Ascending aorta (tissue), 2 donors: ENCODE measurements around the gene SDHB. TPM values are rescaled to one million over a fixed set of nuclear protein-coding genes. Genes with fewer than 3 reads are reported as not detected.

ENCODE experiments used
- DNase-seq, 2 donors: peaks; one replicate each; pipeline ENCODE4 v3.0.0-alpha.2; 2019; ENCODE audit warnings: low spot score in 2 of 2
- H3K27ac ChIP-seq, 2 donors: fragments of 200-600 bp; sonication (generic); one replicate each; pipeline ENCODE4 v1.5.1; 2016 to 2017; ENCODE audit warnings: mild to moderate bottlenecking in 1 of 2
- H3K27me3 ChIP-seq: fragments of 200-600 bp; sonication (generic); one replicate; pipeline ENCODE4 v1.5.1; 2017
- H3K36me3 ChIP-seq, 2 donors: fragments of 200-600 bp; sonication (generic); one replicate each; pipeline ENCODE4 v1.5.1; 2016
- H3K4me1 ChIP-seq, 2 donors: fragments of 200-600 bp; sonication (generic); one replicate each; pipeline ENCODE4 v1.5.1; 2016 to 2017; ENCODE audit warnings: mild to moderate bottlenecking in 1 of 2
- H3K4me3 ChIP-seq, 2 donors: fragments of 200-600 bp; sonication (generic); one replicate each; pipeline ENCODE4 v1.5.1; 2016 to 2017; ENCODE audit warnings: mild to moderate bottlenecking in 1 of 2
- H3K9me3 ChIP-seq, 2 donors: fragments of 200-600 bp; sonication (generic); one replicate each; pipeline ENCODE4 v1.5.1; 2016
- CTCF ChIP-seq, 3 experiments: fragments of 200-600 bp in 2 of 3; fragments of 450-650 bp in 1 of 3; sonication (generic) in 2 of 3; IDR thresholded peaks; one replicate each; pipeline ENCODE4 v1.5.1; 2016 to 2019; ENCODE audit warnings: antibody characterized with exemption in 3 of 3, mild to moderate bottlenecking in 1 of 3, moderate library complexity in 1 of 3
- intact Hi-C: fragments of 100-400 bp; cut with DNase I; formaldehyde crosslinking; loops from one replicate; pipeline ENCODE4 v1.15.1; 2023
- total RNA-seq: library from RNA; depleted of rRNA; stranded (reverse); fragments of >200 nt; gene quantifications from one replicate; pipeline ENCODE4 v1.1.0, GENCODE V29; 2016

Gene SDHB
- total RNA-seq, 1 donor from 2014 or later: 112 TPM

- DNase-seq: no peak
- H3K4me3 ChIP-seq: no peak overlapping the region
- TF ChIP-seq CTCF (IDR thresholded peaks at IDR 0.05): no peak
- no peaks in the 10 kb centered on the region for H3K9me3 ChIP-seq
- no peaks in the 10 kb centered on the region for H3K27me3 ChIP-seq
- H3K27ac ChIP-seq: no peak overlapping the region
- H3K36me3 ChIP-seq: no peaks in the 10 kb centered on the region
- intact Hi-C loops: no loop called here
- H3K4me1 ChIP-seq: no peaks in the 10 kb centered on the region
These were observed 37.4 kb upstream of the SDHB start for GRCh38 chr1:17091252-17091651.

GRCh38 chr1:17089506-17089905, 35.7 kb upstream of the SDHB start:
- H3K27ac ChIP-seq: no peak overlapping the region
- TF ChIP-seq CTCF (IDR thresholded peaks at IDR 0.05): no peak
- intact Hi-C loops: no loop called here

GRCh38 chr1:17086751-17087150, 32.9 kb upstream of the SDHB start:
- no peaks in the 10 kb centered on the region for H3K36me3 ChIP-seq
- intact Hi-C loops: no loop called here
- H3K4me3 ChIP-seq: no peak overlapping the region
- H3K4me1 ChIP-seq: no peaks in the 10 kb centered on the region
- H3K27me3 ChIP-seq: no peaks in the 10 kb centered on the region
- H3K9me3 ChIP-seq: no peaks in the 10 kb centered on the region
- no peak for TF ChIP-seq CTCF (IDR thresholded peaks at IDR 0.05)
- H3K27ac ChIP-seq: no peak overlapping the region
- no peak for DNase-seq

More at GRCh38 chr1:17089506-17089905, 35.7 kb upstream of the SDHB start:
- no peaks in the 10 kb centered on the region for H3K27me3 ChIP-seq
- no peak overlapping the region for H3K4me3 ChIP-seq
- no peaks in the 10 kb centered on the region for H3K36me3 ChIP-seq
- H3K9me3 ChIP-seq: no peaks in the 10 kb centered on the region
- DNase-seq: no peak
- no peaks in the 10 kb centered on the region for H3K4me1 ChIP-seq

GRCh38 chr1:17084787-17085186, 31.0 kb upstream of the SDHB start:
- Histone ChIP-seq H3K27me3 (no peaks in the 10 kb centered on the region), H3K4me1 (no peaks in the 10 kb centered on the region), H3K4me3 (no peak overlapping the region), H3K9me3 (no peaks in the 10 kb centered on the region), H3K36me3 (no peaks in the 10 kb centered on the region), H3K27ac (no peak overlapping the region)
- no peak for TF ChIP-seq CTCF (IDR thresholded peaks at IDR 0.05)
- no peak for DNase-seq
- intact Hi-C loops: no loop called here

GRCh38 chr1:17082761-17083160, 28.9 kb upstream of the SDHB start:
- Histone ChIP-seq H3K27me3 (no peaks in the 10 kb centered on the region), H3K27ac (no peak overlapping the region), H3K4me1 (no peaks in the 10 kb centered on the region), H3K36me3 (no peaks in the 10 kb centered on the region), H3K4me3 (no peak overlapping the region), H3K9me3 (no peaks in the 10 kb centered on the region)
- intact Hi-C loops: no loop called here
- no peak for TF ChIP-seq CTCF (IDR thresholded peaks at IDR 0.05)
- no peak for DNase-seq

- Histone ChIP-seq H3K4me3 (no peak overlapping the region), H3K27me3 (no peaks in the 10 kb centered on the region), H3K9me3 (no peaks in the 10 kb centered on the region), H3K27ac (no peak overlapping the region), H3K4me1 (no peaks in the 10 kb centered on the region), H3K36me3 (no peaks in the 10 kb centered on the region)
- TF ChIP-seq CTCF (IDR thresholded peaks at IDR 0.05): no peak
- DNase-seq: no peak
- intact Hi-C loops: no loop called here
These were observed 27.6 kb upstream of the SDHB start for GRCh38 chr1:17081439-17081838.
